ENCODE results near the gene BBOF1. TPM values are rescaled to one million over a fixed set of nuclear protein-coding genes. Genes with fewer than 3 reads are reported as not detected.

BBOF1 gene
- total and polyA plus RNA-seq, 8 donors: 1.8 to 13.0 (median 4.0) TPM; not detected in 2

- peak overlapping the region; percentile 78 to 88 (median 86) for H3K4me3 ChIP-seq
- H3K9me3 ChIP-seq: no peaks in the 10 kb centered on the region
- TF ChIP-seq CTCF (IDR thresholded peaks at IDR 0.05) (no peak), POLR2A (IDR thresholded peaks at IDR 0.05) (no peak), POLR2AphosphoS5 (IDR thresholded peaks at IDR 0.05) (no peak), EP300 (IDR thresholded peaks at IDR 0.05) (no peak)
- peaks cover 24 to 54% (median 47%) of the 10 kb centered on the region in 4 donors for H3K4me1 ChIP-seq
- WGBS, 5 donors: 0 to 1% (median 0%) methylated on average over 21 to 26 of the region's 26 CpGs
- intact Hi-C loops (cut with DNase I; ENCODE audit: low total_unique reads): no loop called here
- DNase-seq: no peak
- H3K36me3 ChIP-seq: no peaks in the 10 kb centered on the region
- peak overlapping the region; percentile 71 to 97 (median 90) for H3K27ac ChIP-seq
- H3K27me3 ChIP-seq: no peaks in the 10 kb centered on the region
Measured at GRCh38 chr14:74085047-74085637, 66.0 kb downstream of the BBOF1 start.

GRCh38 chr14:74085828-74086227, 66.7 kb downstream of the BBOF1 start:
- Histone ChIP-seq H3K27me3 (no peaks in the 10 kb centered on the region), H3K4me1 (peaks cover 24 to 48% (median 42%) of the 10 kb centered on the region in 4 donors), H3K36me3 (peaks cover 0 to 2% (median under 1%) of the 10 kb centered on the region in 4 donors), H3K4me3 (peak overlapping the region; percentile 78 to 88 (median 86)), H3K9me3 (no peaks in the 10 kb centered on the region), H3K27ac (peak overlapping the region in 1 of 5 donors; percentile 97)
- intact Hi-C loops (cut with DNase I; ENCODE audit: low total_unique reads): no loop called here
- 73 to 83% (median 75%) methylated on average over 1 of the region's 1 CpG for WGBS, 5 donors
- no peak for DNase-seq
- TF ChIP-seq POLR2AphosphoS5 (IDR thresholded peaks at IDR 0.05) (no peak), EP300 (IDR thresholded peaks at IDR 0.05) (no peak), CTCF (IDR thresholded peaks at IDR 0.05) (no peak)

- 74 to 85% (median 82%) methylated on average over 8 of the region's 8 CpGs for WGBS, 5 donors
- Histone ChIP-seq H3K27ac (no peak overlapping the region), H3K9me3 (no peaks in the 10 kb centered on the region), H3K4me1 (peaks cover 11 to 18% (median 13%) of the 10 kb centered on the region in 4 donors), H3K4me3 (no peak overlapping the region), H3K27me3 (no peaks in the 10 kb centered on the region), H3K36me3 (peaks cover 10 to 38% (median 35%) of the 10 kb centered on the region in 4 donors)
- no peak for DNase-seq
- TF ChIP-seq POLR2A (IDR thresholded peaks at IDR 0.05) (no peak), POLR2AphosphoS5 (IDR thresholded peaks at IDR 0.05) (no peak), CTCF (IDR thresholded peaks at IDR 0.05) (no peak), EP300 (IDR thresholded peaks at IDR 0.05) (no peak)
- intact Hi-C loops (cut with DNase I; ENCODE audit: low total_unique reads): no loop called here
Measured at GRCh38 chr14:74089251-74090020, 70.3 kb downstream of the BBOF1 start.

- Histone ChIP-seq H3K27me3 (no peaks in the 10 kb centered on the region), H3K4me3 (no peak overlapping the region), H3K4me1 (no peaks in the 10 kb centered on the region), H3K36me3 (peaks cover 4 to 75% (median 64%) of the 10 kb centered on the region in 4 donors), H3K9me3 (no peaks in the 10 kb centered on the region), H3K27ac (no peak overlapping the region)
- WGBS, 5 donors: 96 to 98% (median 97%) methylated on average over 2 of the region's 2 CpGs
- TF ChIP-seq POLR2A (IDR thresholded peaks at IDR 0.05) (no peak), EP300 (IDR thresholded peaks at IDR 0.05) (no peak), CTCF (IDR thresholded peaks at IDR 0.05) (no peak), POLR2AphosphoS5 (IDR thresholded peaks at IDR 0.05) (no peak)
- intact Hi-C loops (cut with DNase I; ENCODE audit: low total_unique reads): no loop called here
- DNase-seq: no peak
Measured at GRCh38 chr14:74105381-74105780, 86.2 kb downstream of the BBOF1 start.

Measured in stomach (tissue), 9 donors.